Left ventricle myocardium inferior (tissue), 1 donor: ENCODE data around the gene B3GLCT. TPM values are rescaled to one million over a fixed set of nuclear protein-coding genes. Genes with fewer than 3 reads are reported as not detected.

Experiments used
- DNase-seq: peaks from one replicate; pipeline ENCODE4 v3.0.0-alpha.2; 2020
- H3K27ac ChIP-seq: fragments of 200-600 bp; replicated peaks from 2 replicates; pipeline ENCODE4 v1.8.0; 2021
- H3K27me3 ChIP-seq: fragments of 200-600 bp; 2 replicates; pipeline ENCODE4 v1.8.0; 2021; ENCODE audit warnings: low read depth
- H3K36me3 ChIP-seq: fragments of 200-600 bp; 2 replicates; pipeline ENCODE4 v1.8.0; 2021
- H3K4me1 ChIP-seq: fragments of 200-600 bp; 2 replicates; pipeline ENCODE4 v1.8.0; 2021
- H3K4me3 ChIP-seq: fragments of 200-600 bp; 2 replicates; pipeline ENCODE4 v1.8.0; 2021; ENCODE audit warnings: mild to moderate bottlenecking, moderate library complexity
- H3K9me3 ChIP-seq: fragments of 200-600 bp; replicated peaks from 2 replicates; pipeline ENCODE4 v1.8.0; 2021
- intact Hi-C: fragments of 100-400 bp; cut with micrococcal nuclease; formaldehyde crosslinking; loops from one replicate; pipeline ENCODE4 v1.11.0; 2022
- total RNA-seq: library from RNA; stranded (reverse); fragmentation: NEBNext Ultra II Directional; extraction: Animal tissue kit (Norgen Biotek cat#: 25700); gene quantifications from one replicate; pipeline ENCODE4 v1.2.1, GENCODE V29; 2021
- TF ChIP-seq, protein P1 (sequence below): fragments of 200-600 bp; IDR thresholded peaks from 2 replicates; pipeline ENCODE4 v1.8.0; 2021; ENCODE audit warnings: antibody characterized with exemption, mild to moderate bottlenecking, borderline replicate concordance
- donor health status: DM: no; HTN: yes; CAD: no; lungs with severe emphysema.

B3GLCT gene
- total RNA-seq, 1 donor from 2014 or later = 19.5 TPM

DNA sequence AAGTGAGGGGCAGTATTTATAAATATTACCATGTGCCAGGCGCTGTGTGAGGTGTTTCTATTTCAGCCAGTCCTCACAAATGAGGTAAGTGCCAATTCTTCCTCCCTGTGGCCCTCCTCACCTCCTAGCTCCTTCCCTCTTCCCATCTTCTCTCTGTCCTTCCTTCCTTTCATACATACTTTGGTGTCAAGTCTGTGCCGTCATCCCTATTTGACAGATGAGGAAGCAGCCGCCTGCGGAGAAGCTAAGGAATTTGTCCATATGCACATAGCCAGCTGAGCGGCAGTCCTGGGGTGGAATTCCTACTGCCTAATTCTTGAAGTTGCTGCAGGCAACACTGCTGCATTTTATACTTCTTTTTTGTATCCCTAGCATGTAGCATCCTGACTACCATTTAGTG lies 150.8 kb downstream of the B3GLCT start:
- Histone ChIP-seq H3K27me3 (peaks cover 24% of the 10 kb centered on the region), H3K4me1 (peaks cover 4% of the 10 kb centered on the region), H3K9me3 (peaks cover 9% of the 10 kb centered on the region), H3K27ac (no peak overlapping the region), H3K36me3 (no peaks in the 10 kb centered on the region), H3K4me3 (no peak overlapping the region)
- no peak for DNase-seq
- TF ChIP-seq, protein P1, sequence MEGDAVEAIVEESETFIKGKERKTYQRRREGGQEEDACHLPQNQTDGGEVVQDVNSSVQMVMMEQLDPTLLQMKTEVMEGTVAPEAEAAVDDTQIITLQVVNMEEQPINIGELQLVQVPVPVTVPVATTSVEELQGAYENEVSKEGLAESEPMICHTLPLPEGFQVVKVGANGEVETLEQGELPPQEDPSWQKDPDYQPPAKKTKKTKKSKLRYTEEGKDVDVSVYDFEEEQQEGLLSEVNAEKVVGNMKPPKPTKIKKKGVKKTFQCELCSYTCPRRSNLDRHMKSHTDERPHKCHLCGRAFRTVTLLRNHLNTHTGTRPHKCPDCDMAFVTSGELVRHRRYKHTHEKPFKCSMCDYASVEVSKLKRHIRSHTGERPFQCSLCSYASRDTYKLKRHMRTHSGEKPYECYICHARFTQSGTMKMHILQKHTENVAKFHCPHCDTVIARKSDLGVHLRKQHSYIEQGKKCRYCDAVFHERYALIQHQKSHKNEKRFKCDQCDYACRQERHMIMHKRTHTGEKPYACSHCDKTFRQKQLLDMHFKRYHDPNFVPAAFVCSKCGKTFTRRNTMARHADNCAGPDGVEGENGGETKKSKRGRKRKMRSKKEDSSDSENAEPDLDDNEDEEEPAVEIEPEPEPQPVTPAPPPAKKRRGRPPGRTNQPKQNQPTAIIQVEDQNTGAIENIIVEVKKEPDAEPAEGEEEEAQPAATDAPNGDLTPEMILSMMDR = no peak
- intact Hi-C loops = no loop called here

DNA sequence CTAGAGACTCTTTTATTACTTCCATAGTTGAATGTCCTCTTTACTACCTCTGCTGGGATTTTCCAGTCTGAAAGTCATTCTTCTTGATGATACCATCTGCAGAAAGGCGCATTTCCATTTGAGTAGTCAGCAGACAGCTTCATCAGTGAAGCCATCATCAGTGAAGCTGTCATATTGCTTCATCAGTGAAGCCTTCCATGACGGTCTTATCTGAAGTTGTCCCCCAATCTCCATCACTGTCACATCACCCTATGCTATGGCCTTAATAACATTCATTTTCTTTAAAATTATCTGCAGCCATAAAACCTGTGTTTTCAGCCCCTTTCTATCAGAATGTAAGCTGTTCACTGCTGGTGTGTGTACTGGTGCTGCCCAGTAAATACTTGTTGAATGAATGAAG lies 151.6 kb downstream of the B3GLCT start:
- Histone ChIP-seq H3K4me1 (peaks cover 4% of the 10 kb centered on the region), H3K36me3 (no peaks in the 10 kb centered on the region), H3K27ac (no peak overlapping the region), H3K27me3 (peaks cover 24% of the 10 kb centered on the region), H3K4me3 (no peak overlapping the region), H3K9me3 (peaks cover 13% of the 10 kb centered on the region)
- DNase-seq = no peak
- intact Hi-C loops = no loop called here
- TF ChIP-seq, protein P1 = no peak

DNA sequence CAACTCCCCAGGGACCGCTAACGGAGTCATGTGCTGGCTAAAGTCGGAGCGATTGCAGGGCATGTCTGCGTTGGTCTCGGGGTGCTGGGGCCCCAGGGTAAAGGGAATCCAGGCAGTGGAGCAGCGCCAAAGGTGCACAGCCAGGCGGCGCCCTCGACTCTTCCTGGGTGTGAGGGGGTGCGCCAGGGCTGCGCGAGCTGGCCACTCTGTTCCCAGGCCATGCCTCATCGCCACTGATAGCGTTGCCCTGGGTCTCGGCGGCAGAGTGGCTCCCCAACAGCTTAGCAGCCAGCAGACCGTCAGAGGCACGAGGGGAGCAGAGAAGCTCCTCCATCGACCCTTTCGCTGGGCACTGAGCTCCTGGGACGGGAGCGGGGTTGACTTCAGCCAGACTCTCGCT lies 152.7 kb downstream of the B3GLCT start:
- DNase-seq = no peak
- Histone ChIP-seq H3K4me3 (no peak overlapping the region), H3K27me3 (peaks cover 24% of the 10 kb centered on the region), H3K36me3 (no peaks in the 10 kb centered on the region), H3K4me1 (peaks cover 4% of the 10 kb centered on the region), H3K9me3 (peaks cover 13% of the 10 kb centered on the region), H3K27ac (no peak overlapping the region)
- TF ChIP-seq, protein P1 = no peak
- intact Hi-C loops = no loop called here

DNA sequence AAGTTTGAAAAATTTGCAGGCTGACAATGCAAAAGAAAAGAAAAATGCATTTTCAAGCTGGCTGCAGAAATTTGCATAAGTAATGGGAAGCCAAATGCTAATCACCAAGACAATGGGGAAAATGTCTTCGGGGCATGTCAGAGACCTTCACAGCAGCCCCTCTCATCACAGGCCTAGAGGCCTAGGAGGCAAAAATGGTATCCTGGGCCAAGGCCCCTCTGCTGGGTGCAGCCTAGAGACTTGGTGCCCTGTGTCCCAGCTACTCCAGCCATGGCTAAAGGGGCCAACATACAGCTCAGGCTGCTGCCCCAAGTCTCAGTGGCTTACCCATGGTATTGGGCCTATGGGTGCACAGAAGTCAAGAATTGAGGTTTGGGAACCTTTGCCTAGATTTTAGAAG lies 155.2 kb downstream of the B3GLCT start:
- H3K4me1 ChIP-seq = peaks cover 3% of the 10 kb centered on the region
- H3K27ac ChIP-seq = no peak overlapping the region
- TF ChIP-seq, protein P1 = no peak
- H3K27me3 ChIP-seq = peaks cover 24% of the 10 kb centered on the region
- intact Hi-C loops = no loop called here
- peaks cover 13% of the 10 kb centered on the region for H3K9me3 ChIP-seq
- no peaks in the 10 kb centered on the region for H3K36me3 ChIP-seq
- H3K4me3 ChIP-seq = no peak overlapping the region
- no peak for DNase-seq

DNA sequence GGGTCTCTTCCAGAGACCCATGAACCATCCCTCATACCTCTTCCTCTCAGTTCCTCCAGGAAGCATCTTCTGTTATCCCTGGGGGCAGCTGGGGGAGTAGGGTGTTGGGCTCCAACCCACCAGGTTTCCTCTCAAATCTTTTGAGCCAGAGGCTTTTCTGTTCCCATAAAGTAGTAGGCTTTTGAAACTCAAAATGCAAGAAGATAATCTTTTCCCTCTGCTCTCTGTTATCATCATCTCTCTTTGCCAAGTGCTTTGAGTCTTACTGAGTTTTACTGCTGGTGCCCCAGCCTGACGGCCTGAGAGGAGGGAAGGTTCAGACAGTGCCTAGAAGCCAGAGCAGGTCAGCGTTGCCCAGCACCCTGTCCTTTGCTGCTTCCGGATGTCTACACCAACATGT lies 157.2 kb downstream of the B3GLCT start:
- no peak for DNase-seq

More for the DNA sequence above, 157.2 kb downstream of the B3GLCT start:
- Histone ChIP-seq H3K27ac (no peak overlapping the region), H3K4me1 (no peaks in the 10 kb centered on the region), H3K9me3 (peaks cover 13% of the 10 kb centered on the region), H3K27me3 (peaks cover 23% of the 10 kb centered on the region), H3K36me3 (no peaks in the 10 kb centered on the region), H3K4me3 (no peak overlapping the region)
- TF ChIP-seq, protein P1 = no peak
- intact Hi-C loops = no loop called here
